Osteoblast (primary cell): ENCODE results near the gene KCNJ10. TPM values are rescaled to one million over a fixed set of nuclear protein-coding genes. Genes with fewer than 3 reads are reported as not detected.
A peak's percentile ranks its signal among the peaks of the same experiment; 100 is the strongest.

Source experiments
- DNase-seq: peaks from one replicate; pipeline ENCODE4 v3.0.0; 2011; ENCODE audit warnings: low spot score, mixed read lengths; ENCODE audit not compliant: insufficient read length; ENCODE audit errors: missing footprints
- H2AFZ ChIP-seq: 2 replicates; pipeline ENCODE4 v1.6.0; 2011; ENCODE audit warnings: mild to moderate bottlenecking, low read length
- H3K27ac ChIP-seq: 2 replicates; pipeline ENCODE4 v1.5.1; 2011; ENCODE audit warnings: mild to moderate bottlenecking, low read depth, low read length, moderate library complexity
- H3K27me3 ChIP-seq: 2 replicates; pipeline ENCODE4 v1.6.0; 2012; ENCODE audit warnings: mild to moderate bottlenecking, control low read depth, inconsistent platforms, low read length, moderate library complexity; ENCODE audit not compliant: insufficient read depth
- H3K36me3 ChIP-seq: 2 replicates; pipeline ENCODE4 v1.5.1; 2011; ENCODE audit warnings: mild to moderate bottlenecking, low read length, control low read depth, moderate library complexity; ENCODE audit not compliant: insufficient read depth
- H3K4me1 ChIP-seq: 2 replicates; pipeline ENCODE4 v1.5.1; 2011; ENCODE audit warnings: mild to moderate bottlenecking, low read length, control low read depth, moderate library complexity; ENCODE audit not compliant: insufficient read depth
- H3K4me2 ChIP-seq: 2 replicates; pipeline ENCODE4 v1.6.0; 2011; ENCODE audit warnings: mild to moderate bottlenecking, low read length; ENCODE audit not compliant: insufficient read depth
- H3K4me3 ChIP-seq: fragments of 200-600 bp; sonication (generic); 3 replicates; pipeline ENCODE4 v1.5.1; 2012; ENCODE audit warnings: mild to moderate bottlenecking, low read length, inconsistent platforms; ENCODE audit not compliant: insufficient read depth
- H3K79me2 ChIP-seq: 2 replicates; pipeline ENCODE4 v1.6.0; 2012; ENCODE audit warnings: mild to moderate bottlenecking, low read length, control low read depth, inconsistent platforms; ENCODE audit not compliant: insufficient read depth
- H3K9me3 ChIP-seq: 2 replicates; pipeline ENCODE4 v1.5.1; 2011; ENCODE audit warnings: low read depth, low read length, control low read depth
- H4K20me1 ChIP-seq: 2 replicates; pipeline ENCODE4 v1.6.0; 2012; ENCODE audit warnings: mild to moderate bottlenecking, low read length, control low read depth; ENCODE audit not compliant: insufficient read depth
- total RNA-seq: library from RNA; depleted of rRNA; stranded (reverse); fragments of >200 nt; gene quantifications from 2 replicates; pipeline ENCODE4 v1.2.3, GENCODE V29; 2012
- TF ChIP-seq, protein P1 (sequence below): IDR thresholded peaks from 2 replicates; pipeline ENCODE4 v1.5.1; 2011; ENCODE audit warnings: mild to moderate bottlenecking, low read depth, low read length, moderate library complexity; ENCODE audit errors: extremely low read depth

The KCNJ10 gene
- total RNA-seq, 1 donor = not detected

DNA sequence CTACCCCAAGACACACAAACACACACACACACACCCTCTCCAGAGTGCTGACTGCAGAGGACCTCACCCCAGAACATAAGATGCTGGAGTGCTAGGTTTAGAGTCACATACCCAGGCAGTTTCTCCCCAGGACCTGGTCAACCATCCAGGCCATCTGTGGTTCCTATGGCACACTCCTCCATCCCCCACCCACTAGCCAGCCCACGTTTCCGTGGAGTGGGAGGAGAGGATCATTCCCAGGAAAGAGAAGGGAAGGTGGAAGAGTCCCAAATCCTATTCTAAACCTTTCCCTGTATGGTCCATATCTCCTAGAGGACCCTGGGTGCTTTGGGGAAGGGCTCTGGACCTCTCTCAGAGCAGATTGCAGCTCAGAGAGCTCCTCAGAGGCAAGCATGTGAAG lies 12.5 kb upstream of the KCNJ10 start:
- Histone ChIP-seq H3K4me3 (no peak overlapping the region), H3K79me2 (no peaks in the 10 kb centered on the region), H3K4me1 (peaks cover 4% of the 10 kb centered on the region), H3K4me2 (no peak overlapping the region), H4K20me1 (no peaks in the 10 kb centered on the region), H3K27me3 (peaks cover 62% of the 10 kb centered on the region), H3K9me3 (no peaks in the 10 kb centered on the region), H3K36me3 (no peaks in the 10 kb centered on the region), H3K27ac (no peak overlapping the region), H2AFZ (no peak overlapping the region)
- TF ChIP-seq, protein P1, sequence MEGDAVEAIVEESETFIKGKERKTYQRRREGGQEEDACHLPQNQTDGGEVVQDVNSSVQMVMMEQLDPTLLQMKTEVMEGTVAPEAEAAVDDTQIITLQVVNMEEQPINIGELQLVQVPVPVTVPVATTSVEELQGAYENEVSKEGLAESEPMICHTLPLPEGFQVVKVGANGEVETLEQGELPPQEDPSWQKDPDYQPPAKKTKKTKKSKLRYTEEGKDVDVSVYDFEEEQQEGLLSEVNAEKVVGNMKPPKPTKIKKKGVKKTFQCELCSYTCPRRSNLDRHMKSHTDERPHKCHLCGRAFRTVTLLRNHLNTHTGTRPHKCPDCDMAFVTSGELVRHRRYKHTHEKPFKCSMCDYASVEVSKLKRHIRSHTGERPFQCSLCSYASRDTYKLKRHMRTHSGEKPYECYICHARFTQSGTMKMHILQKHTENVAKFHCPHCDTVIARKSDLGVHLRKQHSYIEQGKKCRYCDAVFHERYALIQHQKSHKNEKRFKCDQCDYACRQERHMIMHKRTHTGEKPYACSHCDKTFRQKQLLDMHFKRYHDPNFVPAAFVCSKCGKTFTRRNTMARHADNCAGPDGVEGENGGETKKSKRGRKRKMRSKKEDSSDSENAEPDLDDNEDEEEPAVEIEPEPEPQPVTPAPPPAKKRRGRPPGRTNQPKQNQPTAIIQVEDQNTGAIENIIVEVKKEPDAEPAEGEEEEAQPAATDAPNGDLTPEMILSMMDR = no peak
- DNase-seq = peak; percentile 81

- Histone ChIP-seq H2AFZ (no peak within 1 kb of the TSS), H3K9me3 (no peaks in the 10 kb centered on the region), H3K4me1 (peaks cover 4% of the 10 kb centered on the region), H4K20me1 (no peaks in the 10 kb centered on the region), H3K27me3 (peaks cover 62% of the 10 kb centered on the region), H3K27ac (no peak within 1 kb of the TSS), H3K4me3 (no peak within 1 kb of the TSS), H3K4me2 (peak within 1 kb of the TSS; percentile 29), H3K36me3 (no peaks in the 10 kb centered on the region), H3K79me2 (no peaks in the 10 kb centered on the region)
- TF ChIP-seq, protein P1 = no peak
- DNase-seq = peak; percentile 96
Observed at GRCh38 chr1:160081261-160081936, 11.4 kb upstream of the KCNJ10 start, which contains the start of gene KCNJ9. Gene KCNJ9 (plus strand): TSS chr1:160081538. CDS start chr1:160084031, 2,493 bp downstream.

DNA sequence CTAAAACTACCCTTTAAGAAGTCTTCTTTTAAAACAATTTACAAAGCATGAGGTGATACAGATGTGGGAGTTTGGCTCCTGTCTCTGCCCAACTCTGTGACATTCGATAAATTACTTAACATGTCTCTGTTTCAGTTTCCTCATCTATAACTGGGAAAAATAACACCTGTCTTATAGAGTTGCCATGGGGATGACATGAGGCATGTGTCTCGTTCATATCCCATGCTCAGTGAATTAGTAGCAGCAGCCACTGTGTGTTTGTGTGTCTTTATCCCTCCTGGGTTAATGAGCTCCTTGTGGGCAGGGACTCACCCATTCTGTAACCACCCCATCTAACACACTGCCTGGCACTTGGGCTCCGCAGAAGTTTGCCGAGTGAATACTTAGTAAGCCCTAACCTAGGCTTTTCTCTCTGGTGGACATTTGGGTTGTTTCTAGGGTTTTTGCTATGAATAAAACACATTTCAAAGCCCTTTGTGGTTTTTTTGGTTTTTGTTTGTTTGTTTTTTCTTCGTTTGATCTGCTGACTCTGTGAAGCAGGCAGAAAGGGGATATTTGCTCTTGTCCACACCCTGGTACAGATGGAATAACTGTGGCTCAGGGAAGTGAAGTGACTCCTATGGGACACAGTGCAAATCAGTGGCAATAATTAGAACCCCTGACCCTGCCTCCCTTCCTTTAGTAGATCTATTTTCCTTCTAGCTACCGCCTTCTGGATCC lies 10.6 kb upstream of the KCNJ10 start:
- no peaks in the 10 kb centered on the region for H4K20me1 ChIP-seq
- H3K9me3 ChIP-seq = no peaks in the 10 kb centered on the region
- H3K27ac ChIP-seq = no peak overlapping the region
- H3K36me3 ChIP-seq = no peaks in the 10 kb centered on the region
- H3K4me3 ChIP-seq = no peak overlapping the region
- no peak overlapping the region for H2AFZ ChIP-seq
- H3K27me3 ChIP-seq = peaks cover 64% of the 10 kb centered on the region
- no peaks in the 10 kb centered on the region for H3K79me2 ChIP-seq
- DNase-seq = peak; percentile 74
- H3K4me1 ChIP-seq = peaks cover 4% of the 10 kb centered on the region
- peak overlapping the region; percentile 29 for H3K4me2 ChIP-seq
- TF ChIP-seq, protein P1 = no peak

- H3K9me3 ChIP-seq = no peaks in the 10 kb centered on the region
- H4K20me1 ChIP-seq = no peaks in the 10 kb centered on the region
- H2AFZ ChIP-seq = no peak overlapping the region
- no peak overlapping the region for H3K27ac ChIP-seq
- H3K79me2 ChIP-seq = no peaks in the 10 kb centered on the region
- peak; percentile 49 for DNase-seq
- peaks cover 4% of the 10 kb centered on the region for H3K4me1 ChIP-seq
- TF ChIP-seq, protein P1 = peak; percentile 5
- H3K4me2 ChIP-seq = no peak overlapping the region
- no peak overlapping the region for H3K4me3 ChIP-seq
- no peaks in the 10 kb centered on the region for H3K36me3 ChIP-seq
- peaks cover 66% of the 10 kb centered on the region for H3K27me3 ChIP-seq
Observed at GRCh38 chr1:160079448-160079847, 9.5 kb upstream of the KCNJ10 start.
